BE2C (cell line): Measurements from ENCODE around the gene EFCAB10.

ENCODE experiments used
- DNase-seq: peaks from one replicate; pipeline ENCODE4 v3.0.0-alpha.2; 2020
- H3K27me3 ChIP-seq: fragments of 250-450 bp; sonication (Bioruptor Pico); 2 replicates; pipeline ENCODE4 v1.5.1; 2020; ENCODE audit warnings: mild to moderate bottlenecking
- H3K36me3 ChIP-seq: fragments of 250-450 bp; sonication (Bioruptor Pico); 2 replicates; pipeline ENCODE4 v1.5.1; 2020; ENCODE audit warnings: mild to moderate bottlenecking
- H3K4me1 ChIP-seq: fragments of 250-450 bp; sonication (Bioruptor Pico); 2 replicates; pipeline ENCODE4 v1.5.1; 2020
- H3K4me3 ChIP-seq: 2 replicates; pipeline ENCODE4 v1.5.1; 2011; ENCODE audit warnings: low read depth, low read length
- H3K9me3 ChIP-seq: fragments of 250-450 bp; sonication (Bioruptor Pico); 2 replicates; pipeline ENCODE4 v1.5.1; 2020
- CTCF ChIP-seq: IDR thresholded peaks from 2 replicates; pipeline ENCODE4 v1.5.1; 2012; ENCODE audit warnings: mild to moderate bottlenecking, low read depth, low read length

Gene EFCAB10

DNA sequence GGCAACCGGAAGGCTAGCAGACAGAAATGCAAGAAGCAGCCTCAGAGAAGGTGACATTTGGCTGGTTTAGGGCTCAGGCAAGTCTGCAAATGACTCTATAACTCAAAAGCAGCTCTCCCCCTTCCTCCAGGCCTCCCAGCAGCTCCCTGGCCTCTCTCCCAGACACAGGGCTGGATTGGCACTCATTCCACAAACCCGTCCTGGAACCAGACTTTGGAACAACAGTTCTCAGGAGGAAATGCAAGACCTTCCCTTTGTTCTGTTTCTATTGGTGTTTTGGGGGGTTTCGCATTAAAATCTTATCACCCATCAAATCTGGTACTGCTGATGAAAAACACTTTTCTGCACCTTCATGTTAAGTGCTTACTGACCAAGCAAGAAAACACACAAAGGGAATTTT lies 40.3 kb upstream of the EFCAB10 start:
- H3K27me3 ChIP-seq, result no peaks in the 10 kb centered on the region
- TF ChIP-seq CTCF, result no peak
- H3K9me3 ChIP-seq, result no peaks in the 10 kb centered on the region
- no peaks in the 10 kb centered on the region; the same call in 1 of the 2 replicates for H3K4me1 ChIP-seq
- peaks cover 3% of the 10 kb centered on the region; the same call in 1 of the 2 replicates for H3K36me3 ChIP-seq
- H3K4me3 ChIP-seq, result no peak overlapping the region
- DNase-seq, result no peak

GRCh38 chr7:105621176-105621575 lies 39.9 kb upstream of the EFCAB10 start:
- Histone ChIP-seq H3K4me3 (no peak overlapping the region), H3K9me3 (no peaks in the 10 kb centered on the region), H3K27me3 (no peaks in the 10 kb centered on the region), H3K36me3 (peaks cover 3% of the 10 kb centered on the region; the same call in 1 of the 2 replicates), H3K4me1 (no peaks in the 10 kb centered on the region; the same call in 1 of the 2 replicates)
- no peak for TF ChIP-seq CTCF
- no peak for DNase-seq

GRCh38 chr7:105619590-105619989 lies 38.3 kb upstream of the EFCAB10 start:
- no peak for TF ChIP-seq CTCF
- Histone ChIP-seq H3K27me3 (no peaks in the 10 kb centered on the region), H3K4me3 (no peak overlapping the region), H3K9me3 (no peaks in the 10 kb centered on the region), H3K36me3 (peaks cover 3% of the 10 kb centered on the region; the same call in 1 of the 2 replicates), H3K4me1 (no peaks in the 10 kb centered on the region; the same call in 1 of the 2 replicates)
- no peak for DNase-seq

GRCh38 chr7:105618016-105618296 lies 36.7 kb upstream of the EFCAB10 start:
- Histone ChIP-seq H3K4me3 (no peak overlapping the region), H3K27me3 (no peaks in the 10 kb centered on the region), H3K4me1 (no peaks in the 10 kb centered on the region; the same call in 1 of the 2 replicates), H3K9me3 (no peaks in the 10 kb centered on the region), H3K36me3 (no peaks in the 10 kb centered on the region)
- no peak for DNase-seq
- no peak for TF ChIP-seq CTCF

DNA sequence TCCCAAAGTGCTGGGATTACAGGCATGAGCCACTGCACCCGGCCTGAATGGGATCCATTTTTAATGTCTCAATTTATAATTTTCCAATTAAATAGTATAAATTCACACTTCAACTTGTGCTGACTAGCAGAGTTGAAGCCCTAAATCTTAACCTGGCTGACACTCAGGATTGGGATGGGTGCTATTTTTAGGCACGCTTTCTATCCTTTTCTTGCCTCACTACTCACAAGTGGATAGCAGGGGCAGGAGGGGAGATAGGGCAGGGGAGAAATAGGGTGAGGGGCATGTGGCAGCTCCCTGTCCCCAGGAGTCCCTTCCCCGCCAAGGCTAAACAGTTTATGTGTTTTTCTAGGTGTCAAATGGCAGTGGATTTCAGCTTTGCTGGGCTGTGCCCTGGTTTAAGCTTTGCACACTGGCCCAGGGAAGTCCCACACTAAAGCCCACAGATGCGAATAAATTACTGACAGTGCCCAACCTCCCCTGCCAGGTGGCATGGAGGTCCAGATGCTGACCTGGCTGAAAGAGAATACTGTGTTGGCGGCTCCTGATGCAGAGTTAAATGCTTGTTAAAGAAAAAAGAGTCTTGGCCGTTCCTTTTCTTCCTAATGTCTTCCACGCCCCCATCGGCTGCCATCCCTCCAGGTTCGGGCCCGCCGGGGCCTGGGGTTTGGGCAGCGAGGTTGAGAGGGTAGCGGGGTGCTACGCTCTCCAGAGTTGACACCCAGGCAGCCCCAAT lies 36.2 kb upstream of the EFCAB10 start:
- no peaks in the 10 kb centered on the region; the same call in 1 of the 2 replicates for H3K4me1 ChIP-seq
- H3K36me3 ChIP-seq, result no peaks in the 10 kb centered on the region
- no peak overlapping the region for H3K4me3 ChIP-seq
- no peak for TF ChIP-seq CTCF
- no peak for DNase-seq
- no peaks in the 10 kb centered on the region for H3K9me3 ChIP-seq
- H3K27me3 ChIP-seq, result no peaks in the 10 kb centered on the region

GRCh38 chr7:105614341-105614840 lies 33.1 kb upstream of the EFCAB10 start:
- H3K27me3 ChIP-seq, result no peaks in the 10 kb centered on the region
- TF ChIP-seq CTCF, result no peak
- H3K4me3 ChIP-seq, result no peak overlapping the region
- no peaks in the 10 kb centered on the region for H3K4me1 ChIP-seq
- no peak for DNase-seq
- no peaks in the 10 kb centered on the region for H3K36me3 ChIP-seq
- no peaks in the 10 kb centered on the region for H3K9me3 ChIP-seq
